Measurements from ENCODE around the gene NCCRP1.

NCCRP1 gene

GRCh38 chr19:39196860-39197562 lies at the start of gene NCCRP1:
TSS of gene NCCRP1 (plus strand) at chr19:39196964. CDS start at chr19:39196983, 19 bp downstream.
- in situ Hi-C loops (cut with MboI; ENCODE audit: low sequenced_read_pairs) = no loop called here

GRCh38 chr19:39147480-39147879 lies 49.3 kb upstream of the NCCRP1 start:
- in situ Hi-C loops (cut with MboI; ENCODE audit: low sequenced_read_pairs) = no loop called here

GRCh38 chr19:39148939-39149529 lies 47.7 kb upstream of the NCCRP1 start:
- in situ Hi-C loops (cut with MboI; ENCODE audit: low sequenced_read_pairs) = no loop called here

- in situ Hi-C loops (cut with MboI; ENCODE audit: low sequenced_read_pairs) = no loop called here
Observed at GRCh38 chr19:39150235-39150634, 46.5 kb upstream of the NCCRP1 start.

- in situ Hi-C loops (cut with MboI; ENCODE audit: low sequenced_read_pairs) = no loop called here
Observed at GRCh38 chr19:39150807-39151600, 45.8 kb upstream of the NCCRP1 start.

GRCh38 chr19:39152066-39152465 lies 44.7 kb upstream of the NCCRP1 start:
- in situ Hi-C loops (cut with MboI; ENCODE audit: low sequenced_read_pairs) = no loop called here

- in situ Hi-C loops (cut with MboI; ENCODE audit: low sequenced_read_pairs) = no loop called here
Observed at GRCh38 chr19:39154100-39154628, 42.6 kb upstream of the NCCRP1 start.

- in situ Hi-C loops (cut with MboI; ENCODE audit: low sequenced_read_pairs) = no loop called here
Observed at GRCh38 chr19:39154629-39155100, 42.1 kb upstream of the NCCRP1 start.

GRCh38 chr19:39155114-39155700 lies 41.6 kb upstream of the NCCRP1 start:
- in situ Hi-C loops (cut with MboI; ENCODE audit: low sequenced_read_pairs) = no loop called here

GRCh38 chr19:39155741-39156140 lies 41.0 kb upstream of the NCCRP1 start:
- in situ Hi-C loops (cut with MboI; ENCODE audit: low sequenced_read_pairs) = no loop called here

- in situ Hi-C loops (cut with MboI; ENCODE audit: low sequenced_read_pairs) = no loop called here
Observed at GRCh38 chr19:39156326-39157230, 40.2 kb upstream of the NCCRP1 start.

- in situ Hi-C loops (cut with MboI; ENCODE audit: low sequenced_read_pairs) = no loop called here
Observed at GRCh38 chr19:39157275-39157996, 39.3 kb upstream of the NCCRP1 start.

GRCh38 chr19:39157997-39158389 lies 38.8 kb upstream of the NCCRP1 start:
- in situ Hi-C loops (cut with MboI; ENCODE audit: low sequenced_read_pairs) = no loop called here

- in situ Hi-C loops (cut with MboI; ENCODE audit: low sequenced_read_pairs) = no loop called here
Observed at GRCh38 chr19:39158646-39159260, 38.0 kb upstream of the NCCRP1 start.

GRCh38 chr19:39160523-39160861 lies 36.3 kb upstream of the NCCRP1 start:
- in situ Hi-C loops (cut with MboI; ENCODE audit: low sequenced_read_pairs) = no loop called here

- in situ Hi-C loops (cut with MboI; ENCODE audit: low sequenced_read_pairs) = no loop called here
Observed at GRCh38 chr19:39160889-39161672, 35.7 kb upstream of the NCCRP1 start.

- in situ Hi-C loops (cut with MboI; ENCODE audit: low sequenced_read_pairs) = no loop called here
Observed at GRCh38 chr19:39162441-39163043, 34.2 kb upstream of the NCCRP1 start.

- in situ Hi-C loops (cut with MboI; ENCODE audit: low sequenced_read_pairs) = no loop called here
Observed at GRCh38 chr19:39163621-39164020, 33.1 kb upstream of the NCCRP1 start.

Data from HL-60/S4 treated with phorbol 12-myristate 13-acetate at 8.2 ng/mL for 4 days and 3 days (cell line).